Hepatocyte (in vitro differentiated cells): Measurements from ENCODE around the gene STAM. TPM values are rescaled to one million over a fixed set of nuclear protein-coding genes. Genes with fewer than 3 reads are reported as not detected.
A peak's percentile ranks its signal among the peaks of the same experiment; 100 is the strongest.

Source experiments
- DNase-seq: peaks from one replicate; pipeline ENCODE4 v3.0.0-alpha.2; 2016; ENCODE audit warnings: low spot score
- H2AFZ ChIP-seq: fragments of 200-600 bp; sonication (generic); 2 replicates; pipeline ENCODE4 v1.6.0; 2016; ENCODE audit warnings: antibody characterized with exemption, mild to moderate bottlenecking
- H3K27ac ChIP-seq: fragments of 200-600 bp; sonication (generic); 2 replicates; pipeline ENCODE4 v1.5.1; 2016; ENCODE audit warnings: mild to moderate bottlenecking
- H3K27me3 ChIP-seq: fragments of 200-600 bp; sonication (generic); 2 replicates; pipeline ENCODE4 v1.6.1; 2016
- H3K36me3 ChIP-seq: fragments of 200-600 bp; sonication (generic); replicated peaks from 2 replicates; pipeline ENCODE4 v1.5.1; 2016; ENCODE audit warnings: low read depth; ENCODE audit not compliant: insufficient read depth
- H3K4me1 ChIP-seq: fragments of 200-600 bp; sonication (generic); 2 replicates; pipeline ENCODE4 v1.5.1; 2016; ENCODE audit warnings: mild to moderate bottlenecking, moderate library complexity; ENCODE audit not compliant: insufficient read depth
- H3K4me2 ChIP-seq: fragments of 200-600 bp; sonication (generic); 2 replicates; pipeline ENCODE4 v1.6.0; 2016
- H3K4me3 ChIP-seq: fragments of 200-600 bp; sonication (generic); 2 replicates; pipeline ENCODE4 v1.5.1; 2016; ENCODE audit warnings: mild to moderate bottlenecking
- H3K79me2 ChIP-seq: fragments of 200-600 bp; sonication (generic); 2 replicates; pipeline ENCODE4 v1.6.0; 2017; ENCODE audit warnings: mild to moderate bottlenecking
- H3K9me2 ChIP-seq: fragments of 200-600 bp; sonication (generic); replicated peaks from 2 replicates; pipeline ENCODE4 v1.6.0; 2017; ENCODE audit warnings: mild to moderate bottlenecking; ENCODE audit not compliant: insufficient read depth
- H3K9me3 ChIP-seq: fragments of 200-600 bp; sonication (generic); 2 replicates; pipeline ENCODE4 v1.5.1; 2016; ENCODE audit warnings: low read depth, mild to moderate bottlenecking
- H4K20me1 ChIP-seq: fragments of 200-600 bp; sonication (generic); 2 replicates; pipeline ENCODE4 v1.6.0; 2016; ENCODE audit warnings: mild to moderate bottlenecking; ENCODE audit not compliant: insufficient read depth, poor library complexity, severe bottlenecking
- CTCF ChIP-seq: fragments of 200-600 bp; sonication (generic); IDR thresholded peaks from 2 replicates; pipeline ENCODE4 v1.5.1; 2016; ENCODE audit warnings: antibody characterized with exemption, mild to moderate bottlenecking; ENCODE audit not compliant: poor library complexity
- EZH2 ChIP-seq: fragments of 200-600 bp; sonication (generic); IDR thresholded peaks from 2 replicates; pipeline ENCODE4 v1.6.1; 2016; ENCODE audit warnings: antibody characterized with exemption, mild to moderate bottlenecking, borderline replicate concordance
- EZH2phosphoT487 ChIP-seq: fragments of 200-600 bp; sonication (generic); IDR thresholded peaks from one replicate; pipeline ENCODE4 v1.6.1; 2018; ENCODE audit warnings: antibody characterized with exemption, mild to moderate bottlenecking, low read depth, moderate library complexity; ENCODE audit not compliant: unreplicated experiment, severe bottlenecking
- WGBS: methylation state at CpG from one replicate; pipeline ENCODE4 v1.1.6; 2016; ENCODE audit warnings: low lambda C conversion rate; ENCODE audit errors: missing lambda C conversion rate; 5-methylcytosine and 5-hydroxymethylcytosine counted together
- polyA plus RNA-seq: library from polyadenylated mRNA; unstranded; fragments of >200 nt; fragmentation: Nextera tagmentation; extraction: Ambion mirVana; gene quantifications from 2 replicates; pipeline ENCODE4 v1.2.1, GENCODE V29; 2016
- total RNA-seq: library from RNA; depleted of rRNA; stranded (reverse); fragments of >200 nt; gene quantifications from 2 replicates; pipeline ENCODE4 v1.2.3, GENCODE V29; 2014

STAM gene
- total RNA-seq (29.9 and 32.2 TPM in 2 replicates), polyA plus RNA-seq (16.7 and 20.6 TPM in 2 replicates)

GRCh38 chr10:17643755-17644484 lies at the start of gene STAM:
STAM (plus strand) TSS chr10:17644151; CDS start chr10:17644340, 189 bp downstream.
- no peaks in the 10 kb centered on the region for H3K36me3 ChIP-seq
- H3K4me2 ChIP-seq = peak within 1 kb of the TSS; percentile 86
- H2AFZ ChIP-seq = peak within 1 kb of the TSS; percentile 40
- DNase-seq = peak; percentile 95
- peaks cover 18% of the 10 kb centered on the region for H3K4me1 ChIP-seq
- H3K4me3 ChIP-seq = peak within 1 kb of the TSS; percentile 71
- no peaks in the 10 kb centered on the region for H3K27me3 ChIP-seq
- TF ChIP-seq EZH2phosphoT487 = no peak
- TF ChIP-seq CTCF = no peak
- TF ChIP-seq EZH2 = no peak
- H3K9me2 ChIP-seq = no peaks in the 10 kb centered on the region
- peaks cover 62% of the 10 kb centered on the region for H3K79me2 ChIP-seq
- peaks cover 3% of the 10 kb centered on the region for H4K20me1 ChIP-seq
- under 1% methylated on average over 37 of the region's 37 CpGs for WGBS
- no peaks in the 10 kb centered on the region for H3K9me3 ChIP-seq
- peak within 1 kb of the TSS; percentile 96 for H3K27ac ChIP-seq

DNA sequence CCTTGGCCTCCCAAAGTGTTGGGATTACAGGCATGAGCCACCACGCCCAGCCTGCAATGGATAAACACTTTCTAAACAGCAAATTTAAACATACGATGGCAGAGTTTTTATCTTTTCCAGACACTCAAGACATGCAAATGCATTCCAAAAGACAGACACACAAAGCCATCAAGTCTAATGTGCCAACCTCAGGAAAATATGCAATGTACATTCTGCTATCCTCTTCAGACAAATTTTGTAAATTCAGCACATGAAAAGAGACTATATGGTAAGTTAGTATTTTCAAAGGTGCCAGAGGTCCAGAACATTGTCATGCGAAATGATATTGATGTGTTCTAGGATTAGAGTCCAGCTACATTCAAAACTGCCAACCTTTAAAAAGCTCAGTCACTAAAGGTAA lies 46.6 kb upstream of the STAM start:
- Histone ChIP-seq H3K4me1 (no peaks in the 10 kb centered on the region), H3K9me3 (no peaks in the 10 kb centered on the region), H3K27me3 (no peaks in the 10 kb centered on the region), H3K36me3 (no peaks in the 10 kb centered on the region), H3K4me2 (no peak overlapping the region), H3K4me3 (no peak overlapping the region), H3K27ac (no peak overlapping the region), H4K20me1 (no peaks in the 10 kb centered on the region), H2AFZ (no peak overlapping the region), H3K79me2 (no peaks in the 10 kb centered on the region), H3K9me2 (no peaks in the 10 kb centered on the region)
- TF ChIP-seq EZH2 (no peak), CTCF (no peak), EZH2phosphoT487 (no peak)
- WGBS = 73% methylated on average over 3 of the region's 3 CpGs
- no peak for DNase-seq

DNA sequence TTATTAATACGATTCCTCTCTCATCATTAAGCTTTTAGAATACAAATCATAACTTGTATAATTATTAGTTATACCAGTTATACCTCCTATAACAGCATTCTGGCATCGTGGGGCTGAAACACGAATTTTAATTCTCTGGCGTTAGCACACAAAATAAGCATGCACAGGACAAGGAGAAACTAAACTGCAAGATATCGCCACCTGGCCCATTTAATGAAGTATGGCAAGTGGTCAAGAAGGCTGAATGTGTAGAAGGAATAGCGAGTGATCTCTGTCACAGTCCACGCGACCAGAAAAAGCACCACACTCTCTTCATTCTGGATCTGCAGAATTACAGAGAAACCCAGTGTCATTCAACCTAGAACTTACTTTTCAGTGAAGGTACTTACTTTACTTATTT lies 44.9 kb upstream of the STAM start:
- Histone ChIP-seq H3K4me1 (no peaks in the 10 kb centered on the region), H2AFZ (no peak overlapping the region), H3K79me2 (no peaks in the 10 kb centered on the region), H3K27ac (no peak overlapping the region), H3K4me3 (no peak overlapping the region), H3K9me2 (no peaks in the 10 kb centered on the region), H4K20me1 (no peaks in the 10 kb centered on the region), H3K36me3 (no peaks in the 10 kb centered on the region), H3K4me2 (no peak overlapping the region), H3K9me3 (no peaks in the 10 kb centered on the region), H3K27me3 (no peaks in the 10 kb centered on the region)
- TF ChIP-seq CTCF (peak; percentile 33), EZH2 (no peak), EZH2phosphoT487 (no peak)
- 76% methylated on average over 8 of the region's 8 CpGs for WGBS
- peak; percentile 11 for DNase-seq
